Breast epithelium (tissue), 4 donors: ENCODE results near the gene MAP10. TPM values are rescaled to one million over a fixed set of nuclear protein-coding genes. Genes with fewer than 3 reads are reported as not detected.
A peak's percentile ranks its signal among the peaks of the same experiment; 100 is the strongest.

ENCODE experiments used
- DNase-seq, 2 donors: peaks; one replicate each; pipeline ENCODE4 v3.0.0-alpha.2; 2019; ENCODE audit warnings: low spot score in 2 of 2
- H3K27ac ChIP-seq, 2 donors: fragments of 200-600 bp; sonication (generic) in 1 of 2; one replicate each; pipeline ENCODE4 v1.5.1; 2016 to 2019; ENCODE audit warnings: mild to moderate bottlenecking in 1 of 2
- H3K27me3 ChIP-seq, 2 donors: fragments of 200-600 bp; sonication (generic) in 1 of 2; one replicate each; pipeline versions ENCODE4 v1.5.1 to v1.6.0; 2017 to 2019; ENCODE audit warnings: control low read depth in 1 of 2, mild to moderate bottlenecking in 1 of 2
- H3K36me3 ChIP-seq: fragments of 200-600 bp; one replicate; pipeline ENCODE4 v1.5.1; 2019
- H3K4me1 ChIP-seq, 2 donors: fragments of 200-600 bp; sonication (generic); one replicate each; pipeline ENCODE4 v1.5.1; 2016 to 2019; ENCODE audit warnings: control low read depth in 1 of 2
- H3K4me3 ChIP-seq, 3 donors: fragments of 200-600 bp; sonication (generic); 1 replicate in 2 of 3; 2 replicates in 1 of 3; pipeline ENCODE4 v1.5.1; 2016 to 2019; ENCODE audit warnings: mild to moderate bottlenecking in 3 of 3, moderate library complexity in 2 of 3
- H3K9me3 ChIP-seq, 2 donors: fragments of 200-600 bp; sonication (generic) in 1 of 2; one replicate each; pipeline ENCODE4 v1.5.1; 2016 to 2019; ENCODE audit warnings: control low read depth in 1 of 2
- POLR2A ChIP-seq: fragments of 450-650 bp; IDR thresholded peaks from one replicate; pipeline ENCODE4 v1.6.1; 2016; ENCODE audit warnings: antibody characterized with exemption, mild to moderate bottlenecking, moderate library complexity
- POLR2AphosphoS5 ChIP-seq, 3 donors: sonication (generic); formaldehyde crosslinking; IDR thresholded peaks; one replicate each; pipeline ENCODE4 v1.6.1; 2017; ENCODE audit warnings: antibody characterized with exemption in 3 of 3
- intact Hi-C: fragments of 100-400 bp; cut with DNase I; formaldehyde crosslinking; loops from one replicate; pipeline ENCODE4 v1.15.1; 2023; ENCODE audit warnings: low total_unique reads
- total RNA-seq, 3 donors: library from RNA; depleted of rRNA; stranded (reverse); fragments of >200 nt; gene quantifications; one replicate each; pipeline ENCODE4 v1.1.0, GENCODE V29; 2016
- TF ChIP-seq, protein P1 (sequence below), 3 donors: fragments of 450-650 bp; IDR thresholded peaks; one replicate each; pipeline ENCODE4 v1.5.1; 2016 to 2017; ENCODE audit warnings: antibody characterized with exemption in 3 of 3, mild to moderate bottlenecking in 3 of 3, moderate library complexity in 3 of 3

Gene MAP10
- total RNA-seq, 3 donors from 2014 or later = 1.6 to 3.4 (median 2.9) TPM

DNA sequence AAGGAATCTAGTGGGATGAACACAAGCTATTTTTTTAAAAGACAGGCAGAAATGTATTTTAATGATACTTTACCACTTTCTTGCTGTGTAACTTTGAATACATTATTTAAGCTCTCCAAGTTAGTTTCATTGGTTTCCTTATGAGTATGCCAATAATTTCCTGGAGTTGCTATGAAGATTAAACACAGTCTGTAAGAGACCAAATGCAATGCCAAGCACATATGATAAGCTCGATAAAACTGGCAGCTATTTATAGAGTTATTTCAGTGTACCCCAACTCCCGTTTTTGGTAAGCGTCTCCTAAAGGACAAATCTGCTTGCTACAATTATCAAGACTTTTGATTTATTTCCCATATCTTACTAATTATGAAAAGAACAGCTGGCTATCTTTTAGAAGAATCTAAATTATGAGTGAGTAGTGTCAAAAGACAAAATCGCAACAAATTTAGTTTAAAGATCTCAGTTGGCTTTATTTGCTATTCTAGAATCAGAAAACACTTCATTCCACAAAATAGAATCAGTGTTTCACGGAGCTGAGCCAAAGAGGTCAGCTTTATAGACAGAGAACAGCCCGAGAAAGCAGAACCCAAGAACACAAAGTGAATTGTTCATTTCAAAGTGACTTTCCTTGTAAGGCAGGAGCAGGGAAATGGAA lies 7.2 kb upstream of the MAP10 start:
- Histone ChIP-seq H3K27ac (no peak overlapping the region), H3K36me3 (no peaks in the 10 kb centered on the region), H3K4me3 (no peak overlapping the region), H3K27me3 (no peaks in the 10 kb centered on the region), H3K9me3 (no peaks in the 10 kb centered on the region), H3K4me1 (no peaks in the 10 kb centered on the region)
- no peak for DNase-seq
- intact Hi-C loops = no loop called here
- TF ChIP-seq, protein P1, sequence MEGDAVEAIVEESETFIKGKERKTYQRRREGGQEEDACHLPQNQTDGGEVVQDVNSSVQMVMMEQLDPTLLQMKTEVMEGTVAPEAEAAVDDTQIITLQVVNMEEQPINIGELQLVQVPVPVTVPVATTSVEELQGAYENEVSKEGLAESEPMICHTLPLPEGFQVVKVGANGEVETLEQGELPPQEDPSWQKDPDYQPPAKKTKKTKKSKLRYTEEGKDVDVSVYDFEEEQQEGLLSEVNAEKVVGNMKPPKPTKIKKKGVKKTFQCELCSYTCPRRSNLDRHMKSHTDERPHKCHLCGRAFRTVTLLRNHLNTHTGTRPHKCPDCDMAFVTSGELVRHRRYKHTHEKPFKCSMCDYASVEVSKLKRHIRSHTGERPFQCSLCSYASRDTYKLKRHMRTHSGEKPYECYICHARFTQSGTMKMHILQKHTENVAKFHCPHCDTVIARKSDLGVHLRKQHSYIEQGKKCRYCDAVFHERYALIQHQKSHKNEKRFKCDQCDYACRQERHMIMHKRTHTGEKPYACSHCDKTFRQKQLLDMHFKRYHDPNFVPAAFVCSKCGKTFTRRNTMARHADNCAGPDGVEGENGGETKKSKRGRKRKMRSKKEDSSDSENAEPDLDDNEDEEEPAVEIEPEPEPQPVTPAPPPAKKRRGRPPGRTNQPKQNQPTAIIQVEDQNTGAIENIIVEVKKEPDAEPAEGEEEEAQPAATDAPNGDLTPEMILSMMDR (IDR thresholded peaks at IDR 0.05) = no peak
- TF ChIP-seq POLR2A (no peak), POLR2AphosphoS5 (IDR thresholded peaks at IDR 0.05) (no peak)

DNA sequence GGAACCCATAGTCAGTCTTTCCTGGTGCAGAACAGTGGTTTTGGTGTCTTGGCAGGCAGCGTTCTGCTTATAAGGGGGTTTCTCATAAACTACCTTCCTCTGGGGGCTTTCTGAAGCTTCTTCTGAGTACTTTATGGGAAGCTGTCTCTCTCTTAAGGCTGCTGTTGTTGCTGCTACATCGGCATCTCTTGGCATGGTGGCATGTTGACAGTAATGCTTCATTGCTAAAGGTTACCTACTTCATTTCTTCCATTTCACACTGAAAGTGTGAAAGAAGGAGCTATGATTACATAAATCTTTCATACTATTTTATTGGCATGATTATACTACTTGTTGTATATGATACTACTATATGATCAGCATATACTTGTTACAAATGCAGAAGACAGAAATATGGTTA lies 6.3 kb upstream of the MAP10 start:
- no peak for TF ChIP-seq POLR2AphosphoS5 (IDR thresholded peaks at IDR 0.05)
- TF ChIP-seq POLR2A = no peak
- TF ChIP-seq, protein P1 (IDR thresholded peaks at IDR 0.05) = no peak
- intact Hi-C loops = no loop called here
- no peaks in the 10 kb centered on the region for H3K36me3 ChIP-seq

DNA sequence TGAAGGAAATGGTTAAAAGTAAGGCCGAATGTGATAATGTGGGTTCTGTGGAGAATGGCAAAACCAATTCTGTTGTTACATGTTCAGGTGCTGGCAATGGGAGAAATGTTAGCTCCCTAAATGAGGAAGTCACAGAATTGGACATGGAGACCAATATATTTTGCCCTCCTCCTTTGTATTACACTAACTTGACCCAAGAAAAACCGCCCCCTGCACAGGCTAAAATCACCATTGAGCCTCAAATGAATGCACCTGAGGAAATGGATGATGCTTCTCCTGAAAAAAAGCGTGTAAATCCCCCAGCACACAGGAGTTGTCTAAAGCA lies 932 bp downstream of the MAP10 start:
- Histone ChIP-seq H3K4me3 (peak overlapping the region; percentile 67 to 92 (median 85)), H3K4me1 (no peaks in the 10 kb centered on the region), H3K9me3 (no peaks in the 10 kb centered on the region), H3K36me3 (no peaks in the 10 kb centered on the region), H3K27ac (peak overlapping the region; percentile 87 to 95), H3K27me3 (no peaks in the 10 kb centered on the region)
- intact Hi-C loops = no loop called here
- TF ChIP-seq POLR2AphosphoS5 (IDR thresholded peaks at IDR 0.05) (no peak), POLR2A (no peak)
- TF ChIP-seq, protein P1 (IDR thresholded peaks at IDR 0.05) = no peak
- no peak for DNase-seq

More for the DNA sequence above, 6.3 kb upstream of the MAP10 start:
- H3K27ac ChIP-seq = no peak overlapping the region
- H3K9me3 ChIP-seq = no peaks in the 10 kb centered on the region
- no peak overlapping the region for H3K4me3 ChIP-seq
- no peaks in the 10 kb centered on the region for H3K27me3 ChIP-seq
- no peaks in the 10 kb centered on the region for H3K4me1 ChIP-seq
- DNase-seq = no peak

DNA sequence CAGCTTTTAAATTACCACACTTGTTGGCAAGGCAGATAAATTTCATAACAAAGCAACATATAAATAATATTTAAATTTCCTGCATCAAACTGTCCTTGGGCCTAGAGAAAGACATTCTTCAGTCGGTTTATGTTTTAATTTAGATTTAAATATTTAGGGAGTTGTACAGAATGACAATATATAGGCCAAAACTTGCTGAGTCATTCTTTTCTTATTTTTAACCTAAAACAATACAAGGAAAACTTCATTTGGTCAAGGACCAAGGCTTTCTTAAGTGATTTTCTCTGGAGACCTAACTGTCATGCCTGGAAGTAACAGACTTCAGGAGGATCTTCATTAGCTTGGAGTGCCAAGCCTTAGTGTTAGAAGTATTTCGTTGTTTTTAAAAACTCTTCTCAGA lies 5.6 kb downstream of the MAP10 start:
- intact Hi-C loops = no loop called here
- no peaks in the 10 kb centered on the region for H3K27me3 ChIP-seq
- no peak overlapping the region for H3K27ac ChIP-seq
- DNase-seq = no peak
- no peaks in the 10 kb centered on the region for H3K36me3 ChIP-seq
- no peaks in the 10 kb centered on the region for H3K4me1 ChIP-seq
- no peak for TF ChIP-seq POLR2A
- TF ChIP-seq POLR2AphosphoS5 (IDR thresholded peaks at IDR 0.05) = no peak
- TF ChIP-seq, protein P1 (IDR thresholded peaks at IDR 0.05) = no peak
- no peaks in the 10 kb centered on the region for H3K9me3 ChIP-seq
- H3K4me3 ChIP-seq = no peak overlapping the region

DNA sequence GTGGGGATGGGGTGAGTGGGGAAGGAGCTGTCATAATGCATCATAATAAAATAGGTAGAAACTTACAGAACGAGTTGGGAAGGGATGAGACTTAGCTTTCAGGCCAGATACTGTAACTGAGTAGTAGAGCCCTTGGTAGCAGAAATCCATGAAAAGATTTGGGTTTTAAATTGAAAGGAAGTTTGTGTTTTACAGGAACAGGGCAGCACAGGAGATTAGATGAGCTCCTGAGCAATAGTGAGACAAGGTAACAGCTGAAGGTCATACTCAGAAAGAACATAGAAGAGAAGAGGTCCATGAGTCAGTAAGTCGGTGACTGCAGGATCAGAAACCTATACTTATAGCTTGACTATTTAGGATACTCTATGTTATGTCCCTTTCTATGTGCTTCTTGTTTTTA lies 7.3 kb downstream of the MAP10 start:
- no peaks in the 10 kb centered on the region for H3K9me3 ChIP-seq
- intact Hi-C loops = no loop called here

More for the DNA sequence above, 7.3 kb downstream of the MAP10 start:
- Histone ChIP-seq H3K4me3 (no peak overlapping the region), H3K27me3 (no peaks in the 10 kb centered on the region), H3K36me3 (no peaks in the 10 kb centered on the region), H3K27ac (no peak overlapping the region), H3K4me1 (no peaks in the 10 kb centered on the region)
- no peak for DNase-seq
- no peak for TF ChIP-seq POLR2AphosphoS5 (IDR thresholded peaks at IDR 0.05)
- no peak for TF ChIP-seq POLR2A
- TF ChIP-seq, protein P1 (IDR thresholded peaks at IDR 0.05) = no peak
